K562 (cell line): Measurements from ENCODE around the gene SORCS2. TPM values are rescaled to one million over a fixed set of nuclear protein-coding genes. Genes with fewer than 3 reads are reported as not detected.

ENCODE experiments used
- ATAC-seq: fragments of 200-7000 bp; cut with Tn5 transposase; 3 replicates; pipeline ENCODE4 v1.9.1; 2020; ENCODE audit warnings: moderate library complexity
- BruUV-seq: library from RNA; stranded (reverse); fragments of 400-500 nt; replicated peaks from 2 replicates; lab custom pipeline; 2021; lab: Mats Ljungman, UMichigan
- CTCF ChIA-PET: fragments of 300-600 bp; formaldehyde crosslinking; extraction: SDS; loops from one replicate; lab custom pipeline; 2021; ENCODE audit warnings: low intra/inter-chr PET ratio; lab: Yijun Ruan, JAX
- POLR2A ChIA-PET: fragments of 300-600, 350-650 bp; sonication (Branson Sonifier 250); formaldehyde crosslinking; extraction: SDS; loops from one replicate; lab custom pipeline; 2021; ENCODE audit warnings: antibody characterized with exemption, inconsistent platforms; lab: Yijun Ruan, JAX
- DNase-seq, 4 experiments: peaks; one replicate each; pipeline versions ENCODE4 v3.0.0 to v3.0.0-alpha.2; 2011 to 2018; ENCODE audit warnings: low spot score in 3 of 4, mixed read lengths in 3 of 4; ENCODE audit errors: extremely low read depth in 1 of 4
- FAIRE-seq: peaks from 2 replicates; lab custom pipeline; 2011; peaks lifted over from hg19 to GRCh38; lab: Jason Lieb, UNC
- H2AFZ ChIP-seq: 2 replicates; pipeline ENCODE4 v1.6.0; 2011; ENCODE audit warnings: low read depth, low read length, control low read depth, inconsistent platforms
- H3K27ac ChIP-seq: fragments of 200-600 bp; 3 replicates; pipeline ENCODE4 v1.8.0; 2011; ENCODE audit warnings: low read depth, mild to moderate bottlenecking, control low read depth, inconsistent platforms, low read length, moderate library complexity, mixed read lengths; ENCODE audit errors: extremely low read depth
- H3K27me3 ChIP-seq, 2 experiments: fragments of 300-600 bp in 1 of 2; 2 replicates in 1 of 2; 3 replicates in 1 of 2; pipeline versions ENCODE4 v1.6.0 to v1.8.0; 2011; ENCODE audit warnings: inconsistent platforms in 2 of 2, low read length in 2 of 2, mild to moderate bottlenecking in 1 of 2, mixed read lengths in 1 of 2, moderate library complexity in 1 of 2; ENCODE audit not compliant: control insufficient read depth in 2 of 2, insufficient read depth in 2 of 2
- H3K36me3 ChIP-seq: fragments of 300-600 bp; 3 replicates; pipeline ENCODE4 v1.8.0; 2011; ENCODE audit warnings: mild to moderate bottlenecking, low read length, inconsistent platforms; ENCODE audit not compliant: control insufficient read depth, insufficient read depth
- H3K4me1 ChIP-seq, 2 experiments: fragments of 200-600 bp in 1 of 2; replicated peaks in 1 of 2; 2 replicates in 1 of 2; 3 replicates in 1 of 2; pipeline versions ENCODE4 v1.5.1 to v1.8.0; 2011; ENCODE audit warnings: inconsistent platforms in 2 of 2, low read length in 2 of 2, mild to moderate bottlenecking in 1 of 2, mixed read lengths in 1 of 2, moderate library complexity in 1 of 2; ENCODE audit not compliant: control insufficient read depth in 2 of 2, insufficient read depth in 2 of 2
- H3K4me2 ChIP-seq: 2 replicates; pipeline ENCODE4 v1.6.1; 2011; ENCODE audit warnings: low read length, control low read depth, inconsistent platforms, mixed read lengths; ENCODE audit not compliant: insufficient read depth
- H3K4me3 ChIP-seq: fragments of 200-600 bp; sonication (generic), shearing (Covaris generic); 2 replicates; pipeline ENCODE4 v1.5.1; 2016; ENCODE audit warnings: control low read depth, inconsistent platforms
- H3K79me2 ChIP-seq: fragments of 200-600 bp; 3 replicates; pipeline ENCODE4 v1.8.0; 2011; ENCODE audit warnings: low read length, inconsistent platforms; ENCODE audit not compliant: control insufficient read depth, insufficient read depth
- H3K9ac ChIP-seq, 2 experiments: 2 replicates each; pipeline versions ENCODE4 v1.6.0 to v1.6.1; 2011; ENCODE audit warnings: low read depth in 2 of 2, low read length in 2 of 2, control low read depth in 1 of 2, inconsistent platforms in 1 of 2, mild to moderate bottlenecking in 1 of 2, mixed read lengths in 1 of 2; ENCODE audit not compliant: insufficient read depth in 1 of 2
- H3K9me1 ChIP-seq: one replicate; pipeline ENCODE4 v1.6.0; 2011; ENCODE audit warnings: inconsistent platforms, mild to moderate bottlenecking, low read length, moderate library complexity; ENCODE audit not compliant: control insufficient read depth, insufficient read depth
- H3K9me3 ChIP-seq: replicated peaks from 2 replicates; pipeline ENCODE4 v1.5.1; 2011; ENCODE audit warnings: low read depth, low read length, inconsistent platforms; ENCODE audit not compliant: control insufficient read depth, insufficient read depth
- H4K20me1 ChIP-seq: replicated peaks from 2 replicates; pipeline ENCODE4 v1.6.1; 2011; ENCODE audit warnings: low read length, inconsistent platforms, mixed read lengths; ENCODE audit not compliant: control insufficient read depth, insufficient read depth
- CREBBP ChIP-seq: IDR thresholded peaks from one replicate; pipeline ENCODE4 v1.6.1; 2012; ENCODE audit warnings: low read depth, mild to moderate bottlenecking, control low read depth, inconsistent platforms, low read length
- CSDE1 ChIP-seq, 2 experiments: fragments of 450-650 bp; IDR thresholded peaks; 2 replicates each; pipeline ENCODE4 v1.6.1; 2016; ENCODE audit warnings: mild to moderate bottlenecking in 1 of 2
- DACH1 ChIP-seq: fragments of 450-650 bp; IDR thresholded peaks from 2 replicates; pipeline ENCODE4 v1.6.1; 2018; ENCODE audit not compliant: partially characterized antibody
- EP400 ChIP-seq: fragments of 450-650 bp; IDR thresholded peaks from 2 replicates; pipeline ENCODE4 v1.6.1; 2017; ENCODE audit warnings: antibody characterized with exemption, mild to moderate bottlenecking, moderate library complexity
- FOXA3 ChIP-seq, 2 experiments: fragments of 450-650 bp in 1 of 2; sonication (generic) in 1 of 2; formaldehyde crosslinking; IDR thresholded peaks in 1 of 2; conservative IDR thresholded peaks in 1 of 2; 2 replicates each; pipeline versions ENCODE4 v1.4.0 to v1.8.0; 2020 to 2022; ENCODE audit warnings: mild to moderate bottlenecking in 2 of 2, missing genetic modification reagents in 1 of 2
- NFE2L1 ChIP-seq: fragments of 450-650 bp; IDR thresholded peaks from 2 replicates; pipeline ENCODE4 v1.6.1; 2016; ENCODE audit warnings: missing genetic modification characterization, low read depth, mild to moderate bottlenecking, missing compliant biosample characterization, moderate library complexity, borderline replicate concordance
- NFIC ChIP-seq: fragments of 450-650 bp; IDR thresholded peaks from 2 replicates; pipeline ENCODE4 v1.6.1; 2017; ENCODE audit warnings: mild to moderate bottlenecking, inconsistent platforms
- SMARCA4 ChIP-seq: fragments of 450-650 bp; IDR thresholded peaks from 2 replicates; pipeline ENCODE4 v1.6.1; 2016
- SP2 ChIP-seq: IDR thresholded peaks from 2 replicates; pipeline ENCODE4 v1.6.1; 2011; ENCODE audit warnings: mild to moderate bottlenecking, low read depth, low read length, moderate library complexity; ENCODE audit not compliant: poor library complexity, severe bottlenecking; ENCODE audit errors: extremely low read depth
- TFAM ChIP-seq: fragments of 250-450 bp; sonication (Bioruptor Pico); conservative IDR thresholded peaks from 2 replicates; pipeline ENCODE4 v1.5.0; 2021; ENCODE audit warnings: mild to moderate bottlenecking, moderate library complexity
- WGBS: fragments of 100-300 bp; shearing (Covaris generic); methylation state at CpG from one replicate; pipeline ENCODE4 v1.1.6; 2016; ENCODE audit warnings: low coverage, mixed read lengths; ENCODE audit not compliant: insufficient coverage; ENCODE audit errors: missing lambda C conversion rate; 5-methylcytosine and 5-hydroxymethylcytosine counted together
- in situ Hi-C: fragments of 300-500 bp; cut with MboI; formaldehyde crosslinking; loops from 4 replicates; pipeline ENCODE4 v1.15.0; 2018; ENCODE audit warnings: inconsistent platforms, mixed read lengths
- intact Hi-C: fragments of 100-400 bp; cut with micrococcal nuclease; formaldehyde crosslinking; loops from 2 replicates; pipeline ENCODE4 v1.14.2; 2022
- polyA plus RNA-seq, 8 experiments: library from polyadenylated mRNA; depleted of rRNA in 4 of 8; stranded (reverse) in 5 of 8; unstranded in 3 of 8; fragments of >200 nt; fragmentation: Nextera tagmentation in 2 of 8; fragmentation: Illumina TruSeq in 1 of 8; extraction: Ambion mirVana in 2 of 8; extraction: Trizol in 1 of 8; gene quantifications; 2 replicates each; pipeline versions ENCODE4 v1.2.1 to v1.2.3, GENCODE V29; 2011 to 2014; ENCODE audit warnings: inconsistent platforms in 1 of 8, missing spikeins in 1 of 8
- total RNA-seq, 7 experiments: library from RNA; depleted of rRNA in 6 of 7; stranded (reverse); fragments of >200 nt in 6 of 7; fragmentation: Illumina TruSeq in 2 of 7; extraction: Trizol in 2 of 7; gene quantifications; 2 replicates each; pipeline versions ENCODE4 v1.2.1 to v1.2.3, GENCODE V29; 2011 to 2021; ENCODE audit warnings: low replicate concordance in 1 of 7
- TF ChIP-seq, protein P1 (sequence below): sonication (generic); formaldehyde crosslinking; IDR thresholded peaks from 2 replicates; pipeline ENCODE4 v1.9.0; 2022; ENCODE audit warnings: mild to moderate bottlenecking, missing genetic modification reagents
- TF ChIP-seq, protein P2 (sequence below), 2 experiments: fragments of 150-350 bp in 1 of 2; IDR thresholded peaks; 2 replicates each; pipeline ENCODE4 v1.6.1; 2012 to 2016; ENCODE audit warnings: low read depth in 2 of 2, low read length in 2 of 2, mild to moderate bottlenecking in 1 of 2, moderate library complexity in 1 of 2
- TF ChIP-seq, protein P3 (sequence below): fragments of 250-450 bp; sonication (Bioruptor Pico); IDR thresholded peaks from 2 replicates; pipeline ENCODE4 v1.9.0; 2021; ENCODE audit warnings: mild to moderate bottlenecking, inconsistent platforms

Gene SORCS2
- total and polyA plus RNA-seq, 9 of the 15 experiments (the other 6 are each of a cell fraction or from before 2014, with no cell fraction given): not detected

DNA sequence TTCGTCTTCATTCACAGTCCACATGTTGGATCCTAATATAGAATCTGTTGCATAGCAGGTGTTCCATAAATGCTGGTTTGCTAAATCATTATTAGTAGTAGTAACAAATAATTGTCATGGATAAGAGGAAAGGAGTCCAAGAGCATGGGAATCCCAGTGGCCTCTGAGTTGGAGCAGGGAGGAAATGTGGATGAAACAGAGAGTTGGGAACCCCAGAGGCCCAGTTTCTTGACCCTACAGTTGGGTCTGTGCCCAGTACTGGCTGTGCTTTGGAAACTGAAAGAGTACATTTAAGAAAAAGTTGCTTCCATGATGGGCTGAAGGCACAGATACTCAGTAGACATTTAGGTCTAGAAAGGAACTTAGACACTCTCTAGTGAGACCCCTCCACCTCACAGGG is 391.8 kb downstream of the SORCS2 start (continued):
- TF ChIP-seq, protein P1, sequence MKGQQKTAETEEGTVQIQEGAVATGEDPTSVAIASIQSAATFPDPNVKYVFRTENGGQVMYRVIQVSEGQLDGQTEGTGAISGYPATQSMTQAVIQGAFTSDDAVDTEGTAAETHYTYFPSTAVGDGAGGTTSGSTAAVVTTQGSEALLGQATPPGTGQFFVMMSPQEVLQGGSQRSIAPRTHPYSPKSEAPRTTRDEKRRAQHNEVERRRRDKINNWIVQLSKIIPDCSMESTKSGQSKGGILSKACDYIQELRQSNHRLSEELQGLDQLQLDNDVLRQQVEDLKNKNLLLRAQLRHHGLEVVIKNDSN (CRISPR knock-in tag): no peak
- TF ChIP-seq, protein P2, sequence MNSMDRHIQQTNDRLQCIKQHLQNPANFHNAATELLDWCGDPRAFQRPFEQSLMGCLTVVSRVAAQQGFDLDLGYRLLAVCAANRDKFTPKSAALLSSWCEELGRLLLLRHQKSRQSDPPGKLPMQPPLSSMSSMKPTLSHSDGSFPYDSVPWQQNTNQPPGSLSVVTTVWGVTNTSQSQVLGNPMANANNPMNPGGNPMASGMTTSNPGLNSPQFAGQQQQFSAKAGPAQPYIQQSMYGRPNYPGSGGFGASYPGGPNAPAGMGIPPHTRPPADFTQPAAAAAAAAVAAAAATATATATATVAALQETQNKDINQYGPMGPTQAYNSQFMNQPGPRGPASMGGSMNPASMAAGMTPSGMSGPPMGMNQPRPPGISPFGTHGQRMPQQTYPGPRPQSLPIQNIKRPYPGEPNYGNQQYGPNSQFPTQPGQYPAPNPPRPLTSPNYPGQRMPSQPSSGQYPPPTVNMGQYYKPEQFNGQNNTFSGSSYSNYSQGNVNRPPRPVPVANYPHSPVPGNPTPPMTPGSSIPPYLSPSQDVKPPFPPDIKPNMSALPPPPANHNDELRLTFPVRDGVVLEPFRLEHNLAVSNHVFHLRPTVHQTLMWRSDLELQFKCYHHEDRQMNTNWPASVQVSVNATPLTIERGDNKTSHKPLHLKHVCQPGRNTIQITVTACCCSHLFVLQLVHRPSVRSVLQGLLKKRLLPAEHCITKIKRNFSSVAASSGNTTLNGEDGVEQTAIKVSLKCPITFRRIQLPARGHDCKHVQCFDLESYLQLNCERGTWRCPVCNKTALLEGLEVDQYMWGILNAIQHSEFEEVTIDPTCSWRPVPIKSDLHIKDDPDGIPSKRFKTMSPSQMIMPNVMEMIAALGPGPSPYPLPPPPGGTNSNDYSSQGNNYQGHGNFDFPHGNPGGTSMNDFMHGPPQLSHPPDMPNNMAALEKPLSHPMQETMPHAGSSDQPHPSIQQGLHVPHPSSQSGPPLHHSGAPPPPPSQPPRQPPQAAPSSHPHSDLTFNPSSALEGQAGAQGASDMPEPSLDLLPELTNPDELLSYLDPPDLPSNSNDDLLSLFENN (IDR thresholded peaks at IDR 0.05; ENCODE audit: low read depth in 2 of 2, low read length in 2 of 2): no peak
- no peak for TF ChIP-seq TFAM (CRISPR knock-in tag)
- TF ChIP-seq EP400: no peak
- no peak for TF ChIP-seq DACH1
- TF ChIP-seq NFE2L1 (tag): no peak

DNA sequence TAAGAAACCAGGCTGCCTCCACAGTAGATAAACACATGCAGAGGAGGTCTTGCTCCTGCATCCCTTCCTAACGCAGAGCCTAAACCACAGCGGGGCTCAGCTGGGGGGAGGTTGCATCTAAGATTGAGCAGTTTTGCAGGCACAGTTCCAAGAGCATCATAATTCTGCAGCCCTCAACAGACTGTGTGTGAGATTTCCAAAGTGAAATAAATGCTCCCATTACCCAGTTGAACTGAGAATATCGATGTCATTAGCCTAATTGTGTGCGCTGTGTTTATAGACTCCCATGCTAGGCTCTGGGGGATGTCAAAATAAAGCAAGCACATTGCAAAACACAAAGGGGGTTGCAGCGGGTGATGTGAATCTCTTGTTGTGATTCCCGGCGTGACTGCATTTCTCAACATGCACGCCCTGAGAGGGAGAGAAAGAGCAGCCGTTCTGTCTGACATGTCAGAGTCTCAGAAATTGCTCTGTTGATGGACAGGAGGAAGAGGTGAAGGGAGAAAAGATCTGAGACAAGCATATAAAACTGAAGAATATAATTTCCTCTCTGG is 392.3 kb downstream of the SORCS2 start:
- ATAC-seq: no peak
- no peak overlapping the region for H2AFZ ChIP-seq
- H3K27me3 ChIP-seq: peaks cover 0 to 6% of the 10 kb centered on the region in 2 experiments; a peak in 1 of 5 replicates
- no peaks in the 10 kb centered on the region for H3K4me1 ChIP-seq
- intact Hi-C loops: no loop called here
- H3K4me3 ChIP-seq: no peak overlapping the region
- DNase-seq: no peak
- POLR2A ChIA-PET: no interaction called here
- H3K27ac ChIP-seq: no peak overlapping the region
- in situ Hi-C loops: no loop called here
- H3K9me1 ChIP-seq: no peaks in the 10 kb centered on the region
- H3K9ac ChIP-seq: no peak overlapping the region
- no peaks in the 10 kb centered on the region for H4K20me1 ChIP-seq
- H3K79me2 ChIP-seq: no peaks in the 10 kb centered on the region
- no peak for FAIRE-seq
- CTCF ChIA-PET: no interaction called here
- WGBS: 0% methylated on average over 8 of the region's 9 CpGs
- BruUV-seq: no TSS peak
- H3K4me2 ChIP-seq: no peak overlapping the region
- H3K9me3 ChIP-seq: no peaks in the 10 kb centered on the region
- H3K36me3 ChIP-seq: no peaks in the 10 kb centered on the region
- TF ChIP-seq CSDE1 (IDR thresholded peaks at IDR 0.05) (no peak), CREBBP (no peak), FOXA3 (CRISPR knock-in tag; conservative IDR thresholded peaks at IDR 0.05 in 1 of 2, IDR thresholded peaks at IDR 0.05 in 1 of 2) (no peak), SMARCA4 (no peak), SP2 (no peak), NFIC (no peak)
- TF ChIP-seq, protein P3, sequence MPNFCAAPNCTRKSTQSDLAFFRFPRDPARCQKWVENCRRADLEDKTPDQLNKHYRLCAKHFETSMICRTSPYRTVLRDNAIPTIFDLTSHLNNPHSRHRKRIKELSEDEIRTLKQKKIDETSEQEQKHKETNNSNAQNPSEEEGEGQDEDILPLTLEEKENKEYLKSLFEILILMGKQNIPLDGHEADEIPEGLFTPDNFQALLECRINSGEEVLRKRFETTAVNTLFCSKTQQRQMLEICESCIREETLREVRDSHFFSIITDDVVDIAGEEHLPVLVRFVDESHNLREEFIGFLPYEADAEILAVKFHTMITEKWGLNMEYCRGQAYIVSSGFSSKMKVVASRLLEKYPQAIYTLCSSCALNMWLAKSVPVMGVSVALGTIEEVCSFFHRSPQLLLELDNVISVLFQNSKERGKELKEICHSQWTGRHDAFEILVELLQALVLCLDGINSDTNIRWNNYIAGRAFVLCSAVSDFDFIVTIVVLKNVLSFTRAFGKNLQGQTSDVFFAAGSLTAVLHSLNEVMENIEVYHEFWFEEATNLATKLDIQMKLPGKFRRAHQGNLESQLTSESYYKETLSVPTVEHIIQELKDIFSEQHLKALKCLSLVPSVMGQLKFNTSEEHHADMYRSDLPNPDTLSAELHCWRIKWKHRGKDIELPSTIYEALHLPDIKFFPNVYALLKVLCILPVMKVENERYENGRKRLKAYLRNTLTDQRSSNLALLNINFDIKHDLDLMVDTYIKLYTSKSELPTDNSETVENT (CRISPR knock-in tag): no peak
